Measurements from ENCODE around the gene WDR7.

Gene WDR7

DNA sequence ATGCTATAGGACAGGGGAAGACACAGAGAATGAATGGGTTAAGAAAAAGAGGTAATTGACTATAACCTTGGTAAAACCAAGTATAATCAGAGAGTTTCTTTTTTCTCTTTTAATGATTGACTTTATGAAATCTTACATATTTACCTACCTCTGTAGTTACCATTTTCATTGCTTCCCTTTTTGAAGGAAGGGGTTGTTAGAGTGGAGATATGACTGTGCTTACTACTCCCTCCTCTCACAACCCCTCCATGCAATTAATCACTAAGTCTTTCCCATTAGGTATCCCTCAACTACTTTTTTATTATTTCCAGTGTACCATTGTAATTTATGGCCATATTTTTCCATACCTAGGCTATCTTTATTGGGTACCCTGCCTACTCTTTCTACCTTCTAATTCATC, 71.4 kb downstream of the WDR7 start:
- no peak for DNase-seq (ENCODE audit: low read depth)

DNA sequence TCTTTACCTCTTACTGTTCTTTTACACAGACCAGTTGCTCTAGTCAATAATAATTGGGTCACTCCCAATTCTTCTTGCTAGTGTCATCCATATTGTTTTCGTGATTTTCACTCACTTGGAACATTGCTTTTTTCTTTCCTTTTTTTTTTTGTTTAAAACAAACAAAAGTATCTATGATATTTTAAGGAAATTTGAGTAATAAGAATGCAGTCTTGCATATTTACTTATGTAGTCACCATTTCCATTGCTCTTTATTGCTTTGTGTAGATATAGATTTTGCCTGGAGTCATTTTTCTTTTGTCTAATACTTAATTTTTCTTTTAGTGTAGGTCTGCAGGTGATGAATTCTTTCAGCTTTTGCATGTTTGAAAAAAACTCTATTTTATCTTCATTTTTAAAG, 71.9 kb downstream of the WDR7 start:
- DNase-seq (ENCODE audit: low read depth) = no peak

DNA sequence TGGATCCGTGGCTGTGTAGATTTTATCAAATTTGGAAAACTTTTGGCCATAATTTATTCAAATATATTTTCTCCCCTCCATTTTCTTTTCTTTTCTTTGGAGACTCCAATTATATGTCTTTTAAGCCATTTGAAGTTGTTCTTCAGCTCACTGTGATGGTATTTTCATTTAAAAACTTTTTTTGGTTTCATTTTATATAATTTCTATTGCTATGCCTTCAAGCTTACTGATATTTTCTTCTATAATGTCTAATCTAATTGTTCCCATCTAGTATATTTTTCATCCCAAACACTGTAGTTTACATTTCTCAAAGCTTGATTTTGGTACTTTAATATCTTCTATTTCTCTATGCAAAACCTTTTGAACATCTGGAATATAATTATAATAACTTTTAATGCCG, 72.5 kb downstream of the WDR7 start:
- DNase-seq (ENCODE audit: low read depth) = no peak

DNA sequence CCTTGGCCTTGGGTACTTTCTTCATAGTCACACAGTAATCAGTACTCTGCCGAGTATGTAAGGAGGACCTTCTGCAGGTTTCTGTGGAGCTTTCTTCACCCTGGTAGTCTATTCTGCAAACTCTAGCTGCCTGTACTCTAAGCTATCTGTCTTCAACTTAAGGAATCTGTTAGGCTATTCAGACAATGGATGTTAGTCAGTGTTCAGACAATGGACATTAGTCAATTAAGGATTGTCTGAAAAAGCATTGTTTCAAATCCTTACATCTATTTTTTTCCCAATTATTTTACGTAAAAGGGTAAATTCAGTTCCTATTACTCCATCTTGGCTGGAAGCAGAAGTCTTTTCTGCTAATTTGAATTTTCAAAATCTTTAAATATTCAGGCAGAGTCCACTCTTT, 75.7 kb downstream of the WDR7 start:
- no peak for DNase-seq (ENCODE audit: low read depth)

DNA sequence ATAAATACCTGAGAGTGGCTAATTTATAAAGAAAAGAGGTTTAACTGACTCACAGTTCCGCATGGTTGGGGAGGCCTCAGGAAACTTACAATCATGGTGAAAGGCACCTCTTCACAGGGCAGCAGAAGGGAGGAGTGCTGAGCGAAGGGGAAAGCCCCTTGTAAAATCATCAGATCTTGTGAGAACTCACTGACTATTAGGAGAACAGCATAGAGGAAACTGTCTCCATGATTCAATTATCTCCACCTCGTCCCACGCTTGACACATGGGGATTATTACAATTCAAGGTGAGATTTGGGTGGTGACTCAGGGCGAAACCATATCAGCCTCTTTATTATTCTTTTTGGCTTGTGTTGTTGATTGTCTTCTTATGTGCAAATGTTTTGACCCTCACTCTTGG, 76.2 kb downstream of the WDR7 start:
- DNase-seq (ENCODE audit: low read depth) = peak; percentile 37

DNA sequence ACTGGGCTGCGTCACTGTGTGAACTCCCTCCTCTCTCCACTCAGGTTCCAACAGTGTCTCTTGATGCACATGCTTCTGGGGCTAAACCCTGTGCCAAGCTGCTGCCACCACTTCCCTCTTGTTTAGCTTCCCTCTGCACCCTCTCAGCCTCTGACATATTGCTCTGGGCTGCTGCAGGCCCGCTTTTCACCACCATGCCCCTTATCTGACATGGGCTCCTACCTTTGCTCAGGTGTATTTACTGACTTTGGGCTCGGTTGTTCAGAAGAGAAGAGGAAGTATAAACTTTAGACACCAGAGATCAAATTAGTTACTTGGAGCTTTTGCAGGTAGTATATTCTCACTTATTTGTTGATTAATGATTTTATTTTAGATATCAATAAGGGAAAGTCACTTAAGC, 77.6 kb downstream of the WDR7 start:
- no peak for DNase-seq (ENCODE audit: low read depth)

DNA sequence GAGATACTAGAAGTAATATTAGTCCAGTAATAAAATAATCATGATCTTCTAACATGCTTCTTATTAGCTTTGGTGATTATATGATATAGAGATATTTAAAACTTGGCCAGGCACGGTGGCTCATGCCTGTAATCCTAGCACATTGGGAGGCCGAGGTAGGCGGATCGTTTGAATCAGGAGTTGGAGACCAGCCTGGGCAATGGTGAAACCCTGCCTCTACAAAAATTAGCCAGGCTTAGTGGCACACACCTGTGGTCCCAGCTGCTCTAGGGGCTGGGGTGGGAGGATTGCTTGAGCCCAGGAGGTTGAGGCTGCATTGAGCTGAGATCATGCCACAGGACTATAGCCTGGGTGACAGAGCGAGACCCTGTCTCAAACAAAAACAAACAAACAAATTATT, 87.0 kb downstream of the WDR7 start:
- DNase-seq (ENCODE audit: low read depth) = no peak

DNA sequence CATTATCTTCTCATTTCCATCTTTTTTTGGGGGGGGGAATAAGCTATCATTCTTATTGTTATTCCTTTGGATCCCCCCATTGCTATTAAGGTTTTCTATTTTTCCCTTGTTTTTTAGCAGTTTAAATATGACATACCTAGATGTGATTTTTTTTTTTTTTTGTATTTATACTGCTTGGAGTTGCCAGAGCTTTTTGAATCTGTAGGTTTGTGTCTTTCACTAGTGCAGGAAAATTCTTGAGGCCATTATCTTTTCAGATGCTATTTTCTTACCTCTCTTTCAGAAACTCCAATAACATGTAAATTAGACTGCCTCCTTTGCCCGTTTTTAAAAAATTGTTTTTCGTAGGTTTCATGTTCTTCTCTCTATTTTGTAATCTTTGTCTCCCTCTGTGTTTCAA, 88.6 kb downstream of the WDR7 start:
- DNase-seq (ENCODE audit: low read depth) = no peak

DNA sequence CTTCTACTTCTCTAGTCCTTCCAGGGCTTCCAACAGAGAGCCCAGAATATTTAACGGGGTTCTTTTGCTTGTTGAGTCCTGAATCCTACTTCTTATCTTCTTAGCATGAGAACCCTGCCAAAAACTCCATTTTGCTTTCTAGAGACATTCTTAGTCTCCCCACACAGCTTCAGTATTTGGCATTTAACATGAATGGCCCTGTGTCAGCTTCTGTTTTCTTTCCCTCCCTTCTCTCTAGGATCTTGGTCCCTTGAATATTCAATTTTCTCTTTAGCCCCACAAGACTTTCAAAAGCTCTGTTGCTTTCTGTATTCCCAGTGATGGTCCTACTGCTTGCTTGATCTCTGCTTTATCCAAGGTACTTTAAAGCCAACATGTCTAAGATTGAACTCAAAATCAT, 89.5 kb downstream of the WDR7 start:
- no peak for DNase-seq (ENCODE audit: low read depth)

DNA sequence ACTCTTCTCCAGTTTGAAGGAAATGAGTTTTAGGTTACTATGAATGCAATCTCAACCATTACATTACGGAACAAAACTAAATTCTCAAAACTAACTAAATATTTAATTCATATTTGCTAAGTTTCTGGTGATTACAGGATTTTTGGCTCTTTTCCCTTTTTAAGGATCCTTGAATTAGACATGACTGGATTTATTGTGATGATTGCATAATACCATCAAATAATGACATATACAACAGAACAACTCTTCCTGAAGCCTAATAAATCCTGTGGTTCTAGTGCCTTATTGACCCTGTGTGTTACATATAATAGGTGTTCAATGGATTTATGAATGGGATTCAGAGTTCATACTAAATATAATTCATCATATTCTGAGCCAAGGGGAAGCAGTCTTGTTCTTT, 90.5 kb downstream of the WDR7 start:
- DNase-seq (ENCODE audit: low read depth) = no peak

DNA sequence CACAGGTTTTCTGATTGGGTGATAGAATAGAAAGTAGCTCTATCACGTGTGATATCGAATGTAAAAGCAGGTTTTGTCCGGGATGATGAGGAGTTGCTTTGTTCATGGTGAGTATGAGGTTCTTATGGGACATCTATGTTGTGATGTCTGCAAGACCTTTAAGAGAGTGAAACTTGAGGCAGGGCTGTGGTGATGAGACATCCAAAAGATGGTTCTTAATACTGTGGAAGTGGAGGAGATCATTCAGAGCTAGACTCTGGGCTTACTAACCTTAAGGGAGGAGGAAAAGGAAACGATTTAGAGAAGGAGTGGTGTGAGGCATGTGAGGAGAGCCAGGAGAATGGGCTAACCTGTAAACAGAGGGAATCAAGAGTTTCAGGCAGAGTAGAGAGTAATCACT, 92.0 kb downstream of the WDR7 start:
- no peak for DNase-seq (ENCODE audit: low read depth)

DNA sequence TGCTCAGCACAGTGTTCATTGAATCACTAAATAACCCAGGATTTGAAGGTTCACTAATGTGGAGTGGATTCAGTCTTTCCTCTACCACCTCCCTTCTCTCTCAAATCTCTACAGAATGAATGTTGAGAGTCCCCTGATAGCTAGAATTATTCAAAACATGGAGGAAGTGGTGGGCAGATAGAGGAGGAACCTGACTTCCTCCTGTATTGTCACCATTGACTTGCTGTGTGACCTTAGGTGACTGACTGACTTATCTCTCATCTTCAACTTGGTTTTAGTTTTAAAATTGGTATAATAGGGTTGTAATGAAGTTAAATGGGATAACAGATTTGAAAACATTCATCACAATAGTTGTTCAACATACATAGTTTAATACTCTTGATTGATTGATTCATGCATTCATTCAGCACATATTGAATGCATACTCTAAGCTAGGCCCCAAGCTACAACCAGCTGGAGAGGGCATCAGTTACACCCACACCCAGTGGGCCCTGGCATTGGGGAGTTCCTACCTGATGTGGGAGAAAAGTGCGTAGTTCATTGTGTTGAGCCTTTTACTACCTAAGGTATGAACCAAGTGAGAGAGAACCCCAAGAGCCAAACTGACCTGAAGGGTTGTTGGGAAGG, 96.0 kb downstream of the WDR7 start:
- DNase-seq (ENCODE audit: low read depth) = no peak

DNA sequence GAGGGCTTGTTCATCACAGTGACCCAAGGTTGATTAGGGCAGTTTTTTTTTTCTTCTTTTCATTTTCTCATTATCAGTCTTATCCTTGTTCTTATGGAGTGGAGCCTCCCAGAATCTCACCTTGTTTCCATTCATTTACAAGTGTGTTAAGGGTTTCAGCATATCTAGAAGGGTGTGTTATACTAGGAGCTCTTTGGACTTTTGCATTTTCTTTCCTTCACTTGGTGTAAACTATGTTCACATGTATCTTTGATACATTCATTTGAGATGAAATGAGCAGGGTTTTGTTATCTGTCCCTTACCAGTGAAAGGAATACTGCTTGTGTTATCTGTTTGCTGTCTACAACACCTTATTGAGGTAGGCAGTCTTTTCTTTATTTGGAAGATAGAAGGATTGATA, 96.7 kb downstream of the WDR7 start:
- no peak for DNase-seq (ENCODE audit: low read depth)

DNA sequence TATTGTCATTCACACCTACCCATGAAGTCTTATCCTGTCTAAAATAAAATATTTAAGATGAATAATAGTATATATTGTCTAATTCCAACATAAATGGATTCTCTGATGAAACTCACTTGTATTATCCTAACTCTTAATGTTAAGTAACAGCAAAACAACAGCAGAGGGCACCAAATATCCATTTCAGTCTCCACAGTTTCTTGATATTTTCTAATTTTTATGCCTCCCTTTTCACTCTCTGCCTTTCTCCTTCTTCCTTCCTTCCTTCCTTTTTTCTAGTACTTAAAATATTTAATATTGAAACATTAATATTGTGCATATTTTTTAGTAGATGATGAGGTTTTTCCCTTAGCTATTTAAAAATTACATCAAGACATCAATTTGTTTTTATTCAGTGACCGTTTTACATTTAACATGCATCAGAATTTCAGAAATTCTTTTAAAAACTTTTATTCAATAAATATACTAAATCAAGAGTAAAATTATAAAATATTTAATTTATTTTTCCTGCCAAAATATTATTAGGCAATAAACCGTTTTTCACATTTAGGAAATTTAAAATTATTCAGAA, 97.6 kb downstream of the WDR7 start:
- no peak for DNase-seq (ENCODE audit: low read depth)

DNA sequence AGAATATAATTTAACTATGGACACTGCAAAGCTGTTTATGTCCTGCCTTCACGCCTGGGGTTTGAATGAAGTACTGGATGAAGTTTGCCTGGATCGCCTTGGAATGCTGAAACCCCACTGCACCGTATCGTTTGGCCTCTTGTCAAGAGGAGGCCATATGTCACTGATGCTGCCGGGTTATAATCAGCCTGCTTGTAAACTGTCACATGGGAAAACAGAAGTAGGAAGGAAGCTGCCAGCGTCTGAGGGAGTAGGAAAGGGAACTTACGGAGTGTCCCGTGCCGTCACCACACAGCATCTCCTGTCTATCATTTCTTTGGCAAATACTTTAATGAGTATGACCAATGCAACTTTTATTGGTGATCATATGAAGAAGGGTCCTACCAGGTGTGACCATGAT, 105.8 kb downstream of the WDR7 start:
- no peak for DNase-seq (ENCODE audit: low read depth)

DNA sequence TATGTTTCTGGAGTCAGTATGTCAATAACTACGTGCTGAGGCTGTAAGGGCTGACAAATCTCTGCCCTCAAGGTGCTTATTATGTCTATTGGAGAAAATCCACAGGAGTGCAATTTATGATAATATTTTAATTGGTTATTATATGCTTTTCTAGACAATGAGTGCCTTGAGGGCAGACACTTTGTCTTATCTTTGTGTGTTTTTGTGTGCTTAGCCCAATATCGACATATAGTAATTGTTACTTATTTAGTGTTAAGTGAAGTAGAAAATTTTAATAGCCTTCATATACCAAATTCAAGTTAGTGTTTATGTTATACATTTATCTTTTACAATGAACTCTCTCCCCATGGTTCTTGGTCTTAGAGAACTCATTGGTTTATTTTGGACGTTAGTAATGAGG, 118.9 kb downstream of the WDR7 start:
- no peak for DNase-seq (ENCODE audit: low read depth)

DNA sequence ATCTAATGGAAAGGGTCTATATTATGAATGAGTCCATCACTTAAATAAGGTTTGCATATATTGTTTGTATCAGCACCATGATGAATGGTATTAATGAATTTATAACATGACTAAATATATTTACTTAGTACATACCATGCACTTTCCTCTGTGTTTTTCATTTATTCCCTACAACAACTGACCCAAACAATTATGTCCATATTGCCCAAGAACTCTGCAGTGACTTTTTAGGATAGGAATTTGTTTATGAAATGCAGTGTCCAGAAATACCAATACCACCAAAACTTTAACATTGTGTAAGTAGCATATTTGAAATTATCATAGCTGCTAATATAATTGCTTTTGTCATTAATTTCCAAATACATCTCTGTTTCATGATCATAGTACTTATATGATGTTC, 119.7 kb downstream of the WDR7 start:
- DNase-seq (ENCODE audit: low read depth) = no peak

DNA sequence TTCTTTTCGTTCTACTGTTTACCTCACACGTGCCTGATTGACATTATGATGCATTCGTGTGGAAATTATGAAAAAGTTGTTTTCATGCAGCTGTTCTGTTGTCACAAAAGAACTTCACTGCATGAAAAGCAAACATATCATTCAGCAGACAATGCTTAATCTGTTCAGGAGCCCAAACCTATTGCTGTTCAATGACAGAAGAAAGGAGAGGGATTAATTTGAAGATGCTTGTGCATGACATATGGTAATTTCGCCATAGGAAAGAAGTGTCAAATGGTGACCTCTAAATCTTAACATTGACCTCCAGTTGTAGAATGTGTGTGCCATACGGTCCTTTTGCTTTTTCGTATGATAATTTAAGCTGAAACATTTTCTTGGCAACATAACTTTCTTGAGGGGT, 124.5 kb downstream of the WDR7 start:
- no peak for DNase-seq (ENCODE audit: low read depth)

DNA sequence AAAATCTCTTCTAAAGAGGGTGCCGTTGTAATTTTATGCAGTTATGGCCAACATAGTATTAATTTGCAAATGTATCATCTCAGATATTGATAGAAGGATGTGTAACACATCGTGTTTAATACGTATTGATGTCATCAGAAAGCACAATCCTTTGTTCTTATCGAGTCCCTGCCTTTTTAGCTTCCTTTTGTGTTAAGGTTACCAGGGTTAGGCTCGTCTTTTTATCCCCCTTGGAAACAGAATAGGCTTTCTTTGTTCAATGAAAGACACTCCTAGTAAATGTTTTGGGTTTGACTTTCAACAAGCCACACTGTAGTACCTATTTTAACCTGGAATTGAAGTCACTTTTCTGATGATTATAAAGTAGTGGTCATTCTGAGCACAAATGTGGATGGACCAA, 136.2 kb downstream of the WDR7 start:
- no peak for DNase-seq (ENCODE audit: low read depth)

DNA sequence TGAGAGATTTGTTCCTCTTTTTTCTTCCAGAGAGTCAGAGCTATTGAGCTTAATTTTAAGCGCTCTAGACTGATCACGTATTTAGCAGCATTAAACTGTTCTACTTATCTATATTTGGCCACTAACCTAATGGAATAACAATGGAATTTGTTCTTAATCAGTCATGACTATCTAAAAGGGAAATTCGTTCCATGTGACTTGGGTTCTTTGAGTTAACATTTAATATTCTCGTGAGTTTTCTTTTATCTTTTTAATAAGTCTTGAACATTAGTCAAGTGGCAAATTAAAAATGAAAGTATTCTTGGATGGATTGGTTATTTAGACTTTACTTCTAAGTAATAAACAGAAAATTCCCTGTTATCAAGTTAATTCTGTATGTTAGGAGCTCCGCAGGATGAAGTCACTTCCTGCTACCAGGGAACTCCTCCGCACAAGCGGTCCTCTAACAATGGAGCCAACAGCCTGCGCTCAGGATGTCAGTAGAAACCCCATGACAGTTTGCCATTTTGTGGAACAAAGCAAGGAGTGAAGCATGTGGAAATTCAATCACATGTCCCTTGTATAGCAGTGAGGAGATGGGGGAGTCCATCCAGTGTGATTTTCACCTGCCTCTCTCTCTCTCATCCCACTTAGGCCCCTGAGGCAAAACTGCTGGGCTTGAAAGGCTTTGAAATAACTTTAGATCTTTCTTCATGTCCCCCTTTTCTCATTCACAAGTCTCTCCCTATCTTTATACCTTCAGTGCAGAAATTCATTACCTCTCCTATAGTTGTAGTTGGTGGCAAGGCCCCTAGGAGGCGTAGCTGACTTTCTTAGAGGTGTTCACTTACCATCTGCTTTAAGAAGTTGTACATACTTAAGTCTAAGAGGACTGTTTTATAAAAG, 138.1 kb downstream of the WDR7 start:
- peak; percentile 2 for DNase-seq (ENCODE audit: low read depth)

DNA sequence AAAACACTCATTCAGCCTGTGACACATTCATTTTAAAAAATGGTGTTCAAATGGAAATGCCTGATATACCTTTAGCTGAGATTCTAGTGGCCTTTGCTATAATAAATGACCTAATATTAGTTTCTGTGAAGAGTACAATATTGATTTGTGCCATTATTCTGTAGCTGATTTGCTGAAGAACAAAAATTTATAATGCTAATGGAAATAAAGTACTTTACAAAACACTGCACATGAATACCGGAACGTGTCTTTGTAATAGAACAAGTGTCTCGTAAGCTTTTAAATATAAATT, 138.7 kb downstream of the WDR7 start:
- no peak for DNase-seq (ENCODE audit: low read depth)

DNA sequence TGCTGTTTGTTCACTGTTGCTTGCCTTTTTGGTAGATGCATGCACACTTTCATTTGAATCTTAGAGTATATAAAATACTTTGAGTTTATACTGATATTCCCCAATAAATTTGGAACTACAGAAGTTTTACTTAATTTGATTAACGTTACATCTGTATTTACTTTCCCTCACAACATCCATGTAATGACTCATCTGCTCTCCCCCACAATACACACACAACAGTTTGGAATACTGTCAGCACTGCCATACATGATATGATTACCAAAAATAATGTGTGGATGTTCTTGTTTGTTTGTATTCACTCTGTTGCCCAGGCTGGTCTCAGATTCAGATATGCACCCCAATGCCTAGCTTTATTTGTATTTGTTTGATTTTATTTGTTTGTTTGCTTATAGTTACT, 144.2 kb downstream of the WDR7 start:
- DNase-seq (ENCODE audit: low read depth) = no peak

DNA sequence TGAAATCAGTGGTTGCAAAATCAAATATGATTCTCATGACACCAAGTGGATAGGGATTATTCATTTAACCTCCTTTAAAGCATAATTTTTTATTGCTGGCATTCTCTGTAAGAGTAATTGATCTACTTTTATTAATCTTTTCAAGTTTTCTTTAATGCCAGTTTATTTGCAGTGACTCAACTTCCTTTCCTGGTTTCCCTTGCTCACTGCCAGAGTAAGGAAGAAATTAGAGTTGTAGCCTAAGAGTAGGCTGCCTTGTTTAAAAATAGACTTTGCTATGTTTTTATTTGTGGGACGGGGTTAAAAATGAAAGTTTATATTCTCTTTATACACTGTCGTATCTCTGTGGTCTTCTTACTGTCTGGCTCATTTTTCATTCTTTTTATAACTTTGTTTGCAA, 148.6 kb downstream of the WDR7 start:
- DNase-seq (ENCODE audit: low read depth) = no peak

DNA sequence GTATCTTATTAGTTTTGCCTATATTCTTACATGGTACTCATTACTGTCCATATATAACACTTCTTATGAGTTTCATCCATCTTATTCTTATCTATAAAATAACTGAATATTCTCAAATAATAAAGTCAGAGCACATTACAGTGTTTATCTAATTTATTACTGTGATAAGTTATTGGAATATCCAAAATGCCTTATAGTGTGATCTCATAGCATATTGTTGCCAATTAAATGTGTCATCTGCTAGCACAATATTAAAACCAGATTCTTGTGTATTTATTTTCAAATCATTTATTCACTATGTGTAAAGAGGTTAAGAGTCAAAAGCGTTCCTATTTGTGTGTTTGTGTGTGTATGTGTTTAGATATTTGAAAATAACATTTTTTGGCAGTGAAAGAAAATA, 151.9 kb downstream of the WDR7 start:
- no peak for DNase-seq (ENCODE audit: low read depth)
